ENCODE data around the gene CEPT1.

GRCh38 chr1:111162488-111162880, 22.5 kb downstream of the CEPT1 start:
- no peak for TF ChIP-seq CTCF (conservative IDR thresholded peaks at IDR 0.05; ENCODE audit: low read depth, low read length)
- no peak for TF ChIP-seq EZH2 (IDR thresholded peaks at IDR 0.05; ENCODE audit: borderline replicate concordance, low read depth, low read length, poor library complexity, severe bottlenecking)
